GM12878 (cell line): ENCODE results near the gene ADM2. TPM values are rescaled to one million over a fixed set of nuclear protein-coding genes. Genes with fewer than 3 reads are reported as not detected.

Experiments used
- CREM ChIP-seq: IDR thresholded peaks from 2 replicates; pipeline ENCODE4 v1.6.1; 2014; ENCODE audit warnings: antibody characterized with exemption, low read depth
- EZH2 ChIP-seq: IDR thresholded peaks from 2 replicates; pipeline ENCODE4 v1.6.1; 2012; ENCODE audit warnings: low read depth, mild to moderate bottlenecking, control low read depth, inconsistent platforms, low read length, borderline replicate concordance; ENCODE audit not compliant: control insufficient read depth
- RAD21 ChIP-seq: IDR thresholded peaks from 2 replicates; pipeline ENCODE4 v1.6.1; 2011; ENCODE audit warnings: mild to moderate bottlenecking, low read depth, low read length, moderate library complexity; ENCODE audit not compliant: insufficient read depth
- RCOR1 ChIP-seq: conservative IDR thresholded peaks from 2 replicates; pipeline ENCODE4 v1.6.1; 2012; ENCODE audit warnings: low read depth, low read length, improper control_type of control experiment
- RELA ChIP-seq: fragments of 450-650 bp; IDR thresholded peaks from 2 replicates; pipeline ENCODE4 v1.8.0; 2014; ENCODE audit warnings: borderline replicate concordance; ENCODE audit not compliant: partially characterized antibody
- TBL1XR1 ChIP-seq: IDR thresholded peaks from 2 replicates; pipeline ENCODE4 v1.6.1; 2012; ENCODE audit warnings: low read depth, low read length, improper control_type of control experiment
- TCF3 ChIP-seq: IDR thresholded peaks from 2 replicates; pipeline ENCODE4 v1.6.1; 2012; ENCODE audit warnings: low read depth, mild to moderate bottlenecking, low read length, borderline replicate concordance; ENCODE audit not compliant: insufficient read depth
- WRNIP1 ChIP-seq: IDR thresholded peaks from 2 replicates; pipeline ENCODE4 v1.6.1; 2011; ENCODE audit warnings: low read depth, low read length, improper control_type of control experiment, borderline replicate concordance
- ZNF217 ChIP-seq: fragments of 450-650 bp; IDR thresholded peaks from 2 replicates; pipeline ENCODE4 v1.6.1; 2017; ENCODE audit warnings: antibody characterized with exemption, mild to moderate bottlenecking
- polyA plus RNA-seq, 11 experiments: library from polyadenylated mRNA; depleted of rRNA in 4 of 11; unstranded in 6 of 11; stranded (reverse) in 5 of 11; fragments of >200 nt; fragmentation: Nextera tagmentation in 4 of 11; fragmentation: Illumina TruSeq in 1 of 11; extraction: Ambion mirVana in 4 of 11; extraction: Trizol in 1 of 11; gene quantifications; 1 replicate in 1 of 11; 2 replicates in 10 of 11; pipeline versions ENCODE4 v1.2.1 to v1.2.3, GENCODE V29; 2011 to 2016; ENCODE audit warnings: inconsistent platforms in 2 of 11, missing spikeins in 2 of 11, low read depth in 1 of 11
- total RNA-seq, 4 experiments: library from RNA; depleted of rRNA in 3 of 4; stranded (reverse); fragments of >200 nt in 3 of 4; fragmentation: Illumina TruSeq in 1 of 4; extraction: Trizol in 1 of 4; gene quantifications; 2 replicates each; pipeline versions ENCODE4 v1.2.1 to v1.2.3, GENCODE V29; 2013 to 2021
- TF ChIP-seq, protein P1 (sequence below): IDR thresholded peaks from 2 replicates; pipeline ENCODE4 v1.6.1; 2012; ENCODE audit warnings: improper control_type of control experiment, low read depth, low read length; ENCODE audit not compliant: insufficient replicate concordance
- TF ChIP-seq, protein P2 (sequence below): fragments of 450-650 bp; IDR thresholded peaks from 2 replicates; pipeline ENCODE4 v1.6.1; 2017; ENCODE audit warnings: borderline replicate concordance
- TF ChIP-seq, protein P3 (sequence below): IDR thresholded peaks from 2 replicates; pipeline ENCODE4 v1.6.1; 2012; ENCODE audit warnings: mild to moderate bottlenecking, low read depth, low read length
- TF ChIP-seq, protein P4 (sequence below): fragments of 450-650 bp; IDR thresholded peaks from 2 replicates; pipeline ENCODE4 v1.6.1; 2017; ENCODE audit warnings: mild to moderate bottlenecking, moderate library complexity

Gene ADM2
- total and polyA plus RNA-seq, 10 of the 15 experiments (the other 5 are each of a cell fraction or from before 2014, with no cell fraction given) = 0.02 to 0.33 (median 0.12) TPM; not detected in 2

DNA sequence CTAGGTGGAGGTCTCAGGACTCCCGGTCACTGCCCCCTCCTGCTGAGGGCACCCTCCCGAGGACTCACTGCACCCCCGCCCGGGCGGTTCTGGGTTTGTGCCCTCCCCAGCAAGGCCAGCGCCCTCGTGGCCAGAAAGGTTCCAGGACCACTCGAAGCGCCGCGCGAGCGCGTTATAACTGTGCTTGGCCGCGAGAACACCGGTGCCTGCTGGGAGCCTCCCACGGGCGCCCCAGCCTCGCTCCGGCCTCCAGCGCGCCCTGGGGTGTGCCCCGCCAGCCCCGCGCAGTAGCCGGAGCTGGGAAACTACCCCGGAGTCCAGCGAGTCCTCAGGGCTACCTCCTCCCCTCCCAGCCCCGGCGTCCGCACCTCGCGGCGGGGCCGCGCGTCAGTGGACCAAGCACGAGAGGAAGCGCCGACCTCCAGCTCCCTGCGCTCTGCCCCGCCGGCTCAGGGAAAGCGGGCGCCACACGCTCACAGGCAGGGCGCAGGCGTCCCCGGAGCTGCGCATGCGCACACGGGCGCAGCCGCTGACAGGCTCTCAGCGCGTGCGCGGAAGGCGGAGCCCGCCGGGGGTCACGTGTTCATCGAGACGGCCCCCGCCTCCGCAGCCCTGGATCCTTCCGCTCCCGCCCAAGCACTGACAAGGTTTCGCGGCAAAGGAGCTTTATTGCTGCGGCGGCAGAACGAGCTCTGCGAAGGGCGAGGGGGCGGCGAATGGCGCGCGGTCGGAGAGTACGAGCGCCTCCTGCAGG is 43.9 kb downstream of the ADM2 start, which contains the start of gene SCO2 (continued):
- 0 out of 2 replicates have a peak, but pooled peaks have one; percentile 10 for TF ChIP-seq TCF3
- TF ChIP-seq, protein P1, sequence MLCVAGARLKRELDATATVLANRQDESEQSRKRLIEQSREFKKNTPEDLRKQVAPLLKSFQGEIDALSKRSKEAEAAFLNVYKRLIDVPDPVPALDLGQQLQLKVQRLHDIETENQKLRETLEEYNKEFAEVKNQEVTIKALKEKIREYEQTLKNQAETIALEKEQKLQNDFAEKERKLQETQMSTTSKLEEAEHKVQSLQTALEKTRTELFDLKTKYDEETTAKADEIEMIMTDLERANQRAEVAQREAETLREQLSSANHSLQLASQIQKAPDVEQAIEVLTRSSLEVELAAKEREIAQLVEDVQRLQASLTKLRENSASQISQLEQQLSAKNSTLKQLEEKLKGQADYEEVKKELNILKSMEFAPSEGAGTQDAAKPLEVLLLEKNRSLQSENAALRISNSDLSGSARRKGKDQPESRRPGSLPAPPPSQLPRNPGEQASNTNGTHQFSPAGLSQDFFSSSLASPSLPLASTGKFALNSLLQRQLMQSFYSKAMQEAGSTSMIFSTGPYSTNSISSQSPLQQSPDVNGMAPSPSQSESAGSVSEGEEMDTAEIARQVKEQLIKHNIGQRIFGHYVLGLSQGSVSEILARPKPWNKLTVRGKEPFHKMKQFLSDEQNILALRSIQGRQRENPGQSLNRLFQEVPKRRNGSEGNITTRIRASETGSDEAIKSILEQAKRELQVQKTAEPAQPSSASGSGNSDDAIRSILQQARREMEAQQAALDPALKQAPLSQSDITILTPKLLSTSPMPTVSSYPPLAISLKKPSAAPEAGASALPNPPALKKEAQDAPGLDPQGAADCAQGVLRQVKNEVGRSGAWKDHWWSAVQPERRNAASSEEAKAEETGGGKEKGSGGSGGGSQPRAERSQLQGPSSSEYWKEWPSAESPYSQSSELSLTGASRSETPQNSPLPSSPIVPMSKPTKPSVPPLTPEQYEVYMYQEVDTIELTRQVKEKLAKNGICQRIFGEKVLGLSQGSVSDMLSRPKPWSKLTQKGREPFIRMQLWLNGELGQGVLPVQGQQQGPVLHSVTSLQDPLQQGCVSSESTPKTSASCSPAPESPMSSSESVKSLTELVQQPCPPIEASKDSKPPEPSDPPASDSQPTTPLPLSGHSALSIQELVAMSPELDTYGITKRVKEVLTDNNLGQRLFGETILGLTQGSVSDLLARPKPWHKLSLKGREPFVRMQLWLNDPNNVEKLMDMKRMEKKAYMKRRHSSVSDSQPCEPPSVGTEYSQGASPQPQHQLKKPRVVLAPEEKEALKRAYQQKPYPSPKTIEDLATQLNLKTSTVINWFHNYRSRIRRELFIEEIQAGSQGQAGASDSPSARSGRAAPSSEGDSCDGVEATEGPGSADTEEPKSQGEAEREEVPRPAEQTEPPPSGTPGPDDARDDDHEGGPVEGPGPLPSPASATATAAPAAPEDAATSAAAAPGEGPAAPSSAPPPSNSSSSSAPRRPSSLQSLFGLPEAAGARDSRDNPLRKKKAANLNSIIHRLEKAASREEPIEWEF = no peak
- TF ChIP-seq RELA = peak; percentile 69
- TF ChIP-seq, protein P2, sequence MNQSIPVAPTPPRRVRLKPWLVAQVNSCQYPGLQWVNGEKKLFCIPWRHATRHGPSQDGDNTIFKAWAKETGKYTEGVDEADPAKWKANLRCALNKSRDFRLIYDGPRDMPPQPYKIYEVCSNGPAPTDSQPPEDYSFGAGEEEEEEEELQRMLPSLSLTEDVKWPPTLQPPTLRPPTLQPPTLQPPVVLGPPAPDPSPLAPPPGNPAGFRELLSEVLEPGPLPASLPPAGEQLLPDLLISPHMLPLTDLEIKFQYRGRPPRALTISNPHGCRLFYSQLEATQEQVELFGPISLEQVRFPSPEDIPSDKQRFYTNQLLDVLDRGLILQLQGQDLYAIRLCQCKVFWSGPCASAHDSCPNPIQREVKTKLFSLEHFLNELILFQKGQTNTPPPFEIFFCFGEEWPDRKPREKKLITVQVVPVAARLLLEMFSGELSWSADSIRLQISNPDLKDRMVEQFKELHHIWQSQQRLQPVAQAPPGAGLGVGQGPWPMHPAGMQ = no peak
- TF ChIP-seq WRNIP1 = no peak
- TF ChIP-seq, protein P3, sequence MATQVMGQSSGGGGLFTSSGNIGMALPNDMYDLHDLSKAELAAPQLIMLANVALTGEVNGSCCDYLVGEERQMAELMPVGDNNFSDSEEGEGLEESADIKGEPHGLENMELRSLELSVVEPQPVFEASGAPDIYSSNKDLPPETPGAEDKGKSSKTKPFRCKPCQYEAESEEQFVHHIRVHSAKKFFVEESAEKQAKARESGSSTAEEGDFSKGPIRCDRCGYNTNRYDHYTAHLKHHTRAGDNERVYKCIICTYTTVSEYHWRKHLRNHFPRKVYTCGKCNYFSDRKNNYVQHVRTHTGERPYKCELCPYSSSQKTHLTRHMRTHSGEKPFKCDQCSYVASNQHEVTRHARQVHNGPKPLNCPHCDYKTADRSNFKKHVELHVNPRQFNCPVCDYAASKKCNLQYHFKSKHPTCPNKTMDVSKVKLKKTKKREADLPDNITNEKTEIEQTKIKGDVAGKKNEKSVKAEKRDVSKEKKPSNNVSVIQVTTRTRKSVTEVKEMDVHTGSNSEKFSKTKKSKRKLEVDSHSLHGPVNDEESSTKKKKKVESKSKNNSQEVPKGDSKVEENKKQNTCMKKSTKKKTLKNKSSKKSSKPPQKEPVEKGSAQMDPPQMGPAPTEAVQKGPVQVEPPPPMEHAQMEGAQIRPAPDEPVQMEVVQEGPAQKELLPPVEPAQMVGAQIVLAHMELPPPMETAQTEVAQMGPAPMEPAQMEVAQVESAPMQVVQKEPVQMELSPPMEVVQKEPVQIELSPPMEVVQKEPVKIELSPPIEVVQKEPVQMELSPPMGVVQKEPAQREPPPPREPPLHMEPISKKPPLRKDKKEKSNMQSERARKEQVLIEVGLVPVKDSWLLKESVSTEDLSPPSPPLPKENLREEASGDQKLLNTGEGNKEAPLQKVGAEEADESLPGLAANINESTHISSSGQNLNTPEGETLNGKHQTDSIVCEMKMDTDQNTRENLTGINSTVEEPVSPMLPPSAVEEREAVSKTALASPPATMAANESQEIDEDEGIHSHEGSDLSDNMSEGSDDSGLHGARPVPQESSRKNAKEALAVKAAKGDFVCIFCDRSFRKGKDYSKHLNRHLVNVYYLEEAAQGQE = no peak
- no peak for TF ChIP-seq RCOR1
- 0 out of 2 replicates have a peak, but pooled peaks have one; percentile 27 for TF ChIP-seq CREM
- TF ChIP-seq RAD21 = peak; percentile 45; the same call in 1 of the 2 replicates
- TF ChIP-seq EZH2 = no peak
- TF ChIP-seq TBL1XR1 = no peak
- TF ChIP-seq ZNF217 = no peak
- TF ChIP-seq, protein P4, sequence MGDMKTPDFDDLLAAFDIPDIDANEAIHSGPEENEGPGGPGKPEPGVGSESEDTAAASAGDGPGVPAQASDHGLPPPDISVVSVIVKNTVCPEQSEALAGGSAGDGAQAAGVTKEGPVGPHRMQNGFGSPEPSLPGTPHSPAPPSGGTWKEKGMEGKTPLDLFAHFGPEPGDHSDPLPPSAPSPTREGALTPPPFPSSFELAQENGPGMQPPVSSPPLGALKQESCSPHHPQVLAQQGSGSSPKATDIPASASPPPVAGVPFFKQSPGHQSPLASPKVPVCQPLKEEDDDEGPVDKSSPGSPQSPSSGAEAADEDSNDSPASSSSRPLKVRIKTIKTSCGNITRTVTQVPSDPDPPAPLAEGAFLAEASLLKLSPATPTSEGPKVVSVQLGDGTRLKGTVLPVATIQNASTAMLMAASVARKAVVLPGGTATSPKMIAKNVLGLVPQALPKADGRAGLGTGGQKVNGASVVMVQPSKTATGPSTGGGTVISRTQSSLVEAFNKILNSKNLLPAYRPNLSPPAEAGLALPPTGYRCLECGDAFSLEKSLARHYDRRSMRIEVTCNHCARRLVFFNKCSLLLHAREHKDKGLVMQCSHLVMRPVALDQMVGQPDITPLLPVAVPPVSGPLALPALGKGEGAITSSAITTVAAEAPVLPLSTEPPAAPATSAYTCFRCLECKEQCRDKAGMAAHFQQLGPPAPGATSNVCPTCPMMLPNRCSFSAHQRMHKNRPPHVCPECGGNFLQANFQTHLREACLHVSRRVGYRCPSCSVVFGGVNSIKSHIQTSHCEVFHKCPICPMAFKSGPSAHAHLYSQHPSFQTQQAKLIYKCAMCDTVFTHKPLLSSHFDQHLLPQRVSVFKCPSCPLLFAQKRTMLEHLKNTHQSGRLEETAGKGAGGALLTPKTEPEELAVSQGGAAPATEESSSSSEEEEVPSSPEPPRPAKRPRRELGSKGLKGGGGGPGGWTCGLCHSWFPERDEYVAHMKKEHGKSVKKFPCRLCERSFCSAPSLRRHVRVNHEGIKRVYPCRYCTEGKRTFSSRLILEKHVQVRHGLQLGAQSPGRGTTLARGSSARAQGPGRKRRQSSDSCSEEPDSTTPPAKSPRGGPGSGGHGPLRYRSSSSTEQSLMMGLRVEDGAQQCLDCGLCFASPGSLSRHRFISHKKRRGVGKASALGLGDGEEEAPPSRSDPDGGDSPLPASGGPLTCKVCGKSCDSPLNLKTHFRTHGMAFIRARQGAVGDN = peak; percentile 75
